Activated CD8-positive, alpha-beta memory T cell treated with anti-CD3 and anti-CD28 coated beads for 4 hours (primary cell): ENCODE results near the gene UNC13A.
"Not testable (repeated sequence)": the region's sequence is repeated elsewhere in the genome, so short reads cannot be mapped to it uniquely, and the experiment has no call there.

ENCODE experiments used
- DNase-seq, 2 donors: peaks; one replicate each; pipeline ENCODE4 v3.0.0-alpha.2; 2020; ENCODE audit warnings: low read depth in 2 of 2

The UNC13A gene

DNA sequence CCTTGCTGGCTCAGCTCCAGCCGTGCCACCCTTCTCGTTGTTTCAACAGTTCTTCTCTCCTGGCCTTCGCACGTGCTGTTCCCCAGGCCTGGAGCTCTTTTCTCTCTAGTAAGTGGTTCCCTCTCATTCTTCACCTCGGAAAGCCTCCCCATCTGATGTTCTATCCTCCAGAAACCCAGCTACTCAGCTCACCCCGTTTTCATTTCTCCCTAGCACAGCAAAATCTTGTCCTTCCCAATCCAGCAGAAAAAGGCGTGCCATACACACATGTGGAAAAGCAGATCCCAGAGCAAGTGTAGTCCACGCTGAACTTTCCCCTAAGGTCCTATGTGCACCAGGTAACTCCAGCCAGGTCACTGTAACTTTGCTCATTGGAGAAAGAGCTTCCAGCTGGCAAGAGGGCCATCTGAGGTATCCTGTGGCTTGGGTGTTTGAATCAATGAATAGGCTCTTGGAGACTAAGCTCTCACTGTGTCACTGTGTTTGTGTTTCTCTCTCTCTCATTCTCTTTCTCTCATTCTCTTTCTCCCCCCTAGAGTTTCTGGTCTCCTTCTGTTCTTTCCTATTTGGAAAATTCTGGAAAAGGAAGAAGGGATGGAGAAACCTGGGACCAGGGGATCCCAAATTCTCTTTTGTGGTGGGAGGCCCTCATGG is 83.7 kb downstream of the UNC13A start:
- no peak for DNase-seq

DNA sequence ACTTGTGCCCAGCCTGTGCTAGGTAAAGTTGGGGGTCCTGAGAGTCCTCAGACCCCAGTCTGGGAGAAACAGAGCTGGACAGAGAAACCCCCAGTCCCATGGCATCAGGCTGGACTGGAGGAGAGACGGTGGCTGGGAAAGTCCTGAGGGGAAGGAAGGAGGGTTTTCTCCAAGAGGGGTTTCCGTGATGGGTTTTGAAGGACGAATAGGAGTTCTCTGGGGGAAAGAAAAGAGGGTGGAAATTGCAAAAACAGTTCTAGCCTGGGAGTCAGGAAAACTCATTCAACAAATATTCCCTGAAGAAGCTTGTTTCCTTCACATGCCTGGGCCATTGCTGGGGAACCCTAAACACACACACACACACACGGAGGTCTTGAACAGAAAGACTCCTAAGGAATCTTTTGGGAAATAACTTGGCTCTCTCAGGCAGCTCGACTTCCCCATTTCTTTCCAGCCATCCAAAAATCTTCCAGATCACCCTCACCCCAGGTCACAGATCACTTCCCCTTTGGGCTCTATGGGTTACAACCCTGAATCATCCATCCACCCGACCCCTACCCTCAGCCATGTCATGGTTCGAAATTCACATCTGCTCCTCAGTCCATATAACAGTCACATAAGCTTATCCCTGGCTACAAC is 85.2 kb downstream of the UNC13A start:
- no peak for DNase-seq

DNA sequence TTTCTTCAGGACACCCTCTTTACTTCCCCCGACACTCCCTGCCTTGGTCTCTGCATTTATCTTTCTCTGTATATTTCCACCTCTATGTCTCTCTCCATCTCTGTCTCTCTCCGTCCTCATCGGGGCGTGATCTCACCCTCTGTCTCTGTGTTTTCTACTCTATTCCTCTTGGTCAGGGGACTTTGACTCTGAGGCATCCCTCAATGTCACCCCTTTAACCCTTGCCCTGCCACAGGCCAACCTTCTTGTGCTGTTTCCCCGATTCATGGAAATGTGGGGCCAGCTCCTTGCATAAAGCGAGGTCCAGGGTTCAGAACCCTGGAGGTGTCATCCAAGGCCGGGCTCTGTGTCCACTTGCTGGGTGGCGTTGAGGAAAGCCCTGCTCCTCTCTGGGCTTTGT is 85.9 kb downstream of the UNC13A start:
- no peak for DNase-seq

DNA sequence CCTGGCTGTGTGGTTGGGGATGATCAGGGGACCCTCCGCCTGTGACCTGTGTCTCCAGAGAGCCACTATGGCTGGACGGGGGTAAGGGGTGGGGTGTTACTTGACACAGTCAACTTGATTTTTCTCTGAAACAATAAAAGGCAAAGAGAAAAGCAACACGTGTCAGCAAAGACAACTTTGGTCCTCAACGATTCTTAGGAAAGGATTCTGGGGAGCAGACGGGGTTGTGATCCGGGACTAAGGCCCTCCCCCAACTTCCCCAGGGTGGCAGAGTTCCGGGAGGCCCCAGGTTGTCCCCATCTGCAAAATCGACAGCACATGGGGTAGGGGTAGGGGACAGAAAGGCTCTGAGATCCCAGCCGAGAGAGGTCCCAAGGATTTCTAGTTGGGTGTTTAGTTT is 86.5 kb downstream of the UNC13A start:
- DNase-seq: no peak

DNA sequence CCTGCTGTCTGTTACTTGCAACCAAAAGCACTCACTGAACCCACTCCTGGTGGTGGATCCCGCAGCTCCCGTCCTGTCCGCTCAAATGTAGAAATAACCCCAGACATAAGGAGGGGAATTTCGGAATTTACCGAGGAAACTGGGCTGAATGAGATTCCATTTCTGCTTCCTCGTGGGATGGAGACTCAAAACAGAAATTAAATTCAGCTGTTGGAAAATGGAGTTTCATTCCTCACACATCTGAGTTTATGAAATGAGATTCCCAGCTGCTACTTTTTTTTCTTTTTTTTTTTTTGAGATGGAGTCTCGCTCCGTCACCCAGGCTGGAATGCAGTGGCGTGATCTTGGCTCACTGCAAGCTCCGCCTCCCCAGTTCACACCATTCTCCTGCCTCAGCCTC is 88.4 kb downstream of the UNC13A start:
- DNase-seq: no peak

DNA sequence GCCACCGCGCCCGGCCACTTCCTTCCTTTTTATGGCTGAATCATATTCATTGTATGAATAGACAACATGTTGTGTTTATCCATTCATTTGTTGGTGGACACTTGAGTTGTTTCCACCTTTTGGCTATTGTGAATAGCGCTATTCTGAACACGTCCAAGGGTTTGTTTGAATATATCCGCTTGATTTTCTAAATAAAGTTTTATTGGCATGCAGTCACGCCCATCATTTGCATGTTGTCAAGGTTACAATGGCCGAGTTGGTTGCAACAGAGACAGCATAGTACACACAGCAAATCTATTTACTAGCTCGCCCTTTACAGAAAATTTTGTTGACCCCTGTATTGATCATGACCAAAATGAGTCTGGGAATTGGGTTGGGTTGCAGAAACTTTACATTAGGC is 89.2 kb downstream of the UNC13A start:
- DNase-seq: no peak

DNA sequence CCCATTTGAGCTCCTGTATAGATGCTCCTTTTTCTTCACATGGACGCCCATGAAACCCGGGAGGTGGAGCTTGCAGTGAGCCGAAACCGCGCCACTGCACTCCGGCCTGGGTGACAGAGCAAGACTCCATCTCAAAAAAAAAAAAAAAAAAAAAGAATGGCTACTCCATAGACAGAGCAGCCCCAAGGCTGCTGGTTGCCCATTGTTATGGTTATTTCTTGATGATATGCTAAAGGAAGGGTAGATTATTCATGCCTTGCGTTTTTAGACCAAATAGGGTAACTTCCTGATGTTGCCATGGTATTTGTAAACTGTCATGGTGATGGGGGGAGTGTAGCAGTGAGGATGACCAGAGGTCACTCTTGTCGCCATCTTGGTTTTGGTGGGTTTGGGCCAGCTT is 90.1 kb downstream of the UNC13A start:
- not testable (repeated sequence) for DNase-seq

DNA sequence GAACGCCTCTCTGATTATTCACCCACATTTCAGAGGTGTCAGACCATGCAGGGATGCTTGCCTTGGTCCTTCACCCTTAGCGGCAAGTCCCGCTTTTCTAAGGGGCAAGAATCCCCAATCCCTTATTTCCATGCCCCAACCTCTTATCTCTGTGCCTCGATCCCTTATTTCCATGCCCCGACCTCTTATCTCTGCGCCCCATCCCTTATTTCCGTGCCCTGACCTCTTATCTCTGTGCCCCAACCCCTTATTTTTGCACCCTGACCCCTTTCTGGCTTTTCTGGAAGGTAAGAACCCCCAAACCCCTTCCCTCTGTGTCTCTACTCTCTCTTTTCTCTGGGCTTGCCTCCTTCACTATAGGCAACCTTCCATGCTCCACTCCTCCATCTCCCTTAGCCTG is 93.9 kb downstream of the UNC13A start:
- not testable (repeated sequence) for DNase-seq

DNA sequence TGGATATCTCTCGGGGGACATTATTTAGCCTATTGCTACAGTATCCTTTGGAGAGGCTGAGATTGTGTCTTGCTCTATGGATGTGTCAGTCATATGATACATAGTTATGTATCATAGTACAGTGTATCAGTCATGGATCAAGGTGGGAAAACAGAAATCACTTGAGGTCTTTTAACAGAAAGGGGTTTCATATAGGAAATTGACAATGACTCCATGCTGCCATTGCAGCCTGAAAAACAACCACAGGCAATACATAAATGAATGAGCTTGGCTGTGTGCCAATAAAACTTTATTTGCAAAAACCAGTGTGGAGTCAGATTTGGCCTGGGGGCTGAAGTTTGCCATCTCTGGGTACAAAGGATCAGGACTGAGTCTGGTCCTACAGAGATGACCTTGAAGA is 97.3 kb downstream of the UNC13A start:
- no peak for DNase-seq

DNA sequence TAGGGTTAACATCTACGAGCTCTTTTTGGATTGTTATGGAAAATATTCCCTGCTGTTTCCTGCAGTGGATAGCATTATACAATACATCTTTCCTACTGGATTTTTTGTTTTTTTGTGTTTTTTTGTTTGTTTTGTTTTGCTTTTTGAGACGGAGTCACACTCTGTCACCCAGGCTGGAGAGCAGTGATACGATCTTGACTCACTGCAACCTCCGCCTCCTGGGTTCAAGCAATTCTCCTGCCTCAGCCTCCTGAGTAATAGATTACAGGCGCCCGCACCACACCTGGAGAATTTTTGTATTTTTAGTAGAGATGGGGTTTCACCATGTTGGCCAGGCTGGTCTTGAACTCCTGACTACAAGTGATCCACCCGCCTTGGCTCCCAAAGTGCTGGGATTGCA is 102.8 kb downstream of the UNC13A start:
- DNase-seq: not testable (repeated sequence)

DNA sequence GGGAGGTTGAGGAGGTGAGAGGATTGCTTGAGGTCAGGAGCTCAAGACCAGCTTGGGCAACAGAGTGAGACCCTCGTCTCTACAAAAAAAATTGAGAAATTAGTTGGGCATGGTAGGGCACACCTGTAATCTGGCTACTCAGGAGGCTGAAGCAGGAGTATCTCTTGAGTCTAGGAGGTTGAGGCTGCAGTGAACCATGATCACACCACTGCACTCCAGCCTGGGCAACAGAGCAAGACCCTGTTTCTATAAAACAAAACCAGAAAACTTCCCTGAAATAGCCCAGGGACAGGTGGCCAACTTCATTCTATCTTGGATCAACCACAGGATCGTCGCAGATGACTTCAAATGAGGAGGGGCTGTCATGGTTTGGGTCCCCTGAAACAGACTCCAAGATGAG is 104.0 kb downstream of the UNC13A start:
- no peak for DNase-seq

DNA sequence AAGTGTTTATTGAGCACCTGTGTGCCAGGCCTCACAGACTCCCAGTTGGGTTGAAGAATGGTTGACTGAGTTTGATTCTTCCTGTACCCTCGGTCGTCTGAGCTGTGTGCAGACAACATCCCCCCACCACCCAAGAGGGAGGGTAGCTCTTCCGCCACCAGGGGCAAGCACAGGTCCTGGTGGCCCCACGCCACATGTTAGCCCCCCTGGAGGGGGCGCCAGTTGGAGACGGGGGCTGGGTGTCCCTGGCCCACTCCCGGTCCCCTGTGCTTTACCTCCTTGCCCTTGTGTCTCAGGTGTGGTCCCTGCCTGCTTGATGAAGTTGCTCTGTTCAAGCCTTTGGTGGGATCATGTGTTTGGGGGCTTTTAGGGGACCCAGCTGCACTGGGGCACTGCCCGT is 105.5 kb downstream of the UNC13A start:
- DNase-seq: no peak

DNA sequence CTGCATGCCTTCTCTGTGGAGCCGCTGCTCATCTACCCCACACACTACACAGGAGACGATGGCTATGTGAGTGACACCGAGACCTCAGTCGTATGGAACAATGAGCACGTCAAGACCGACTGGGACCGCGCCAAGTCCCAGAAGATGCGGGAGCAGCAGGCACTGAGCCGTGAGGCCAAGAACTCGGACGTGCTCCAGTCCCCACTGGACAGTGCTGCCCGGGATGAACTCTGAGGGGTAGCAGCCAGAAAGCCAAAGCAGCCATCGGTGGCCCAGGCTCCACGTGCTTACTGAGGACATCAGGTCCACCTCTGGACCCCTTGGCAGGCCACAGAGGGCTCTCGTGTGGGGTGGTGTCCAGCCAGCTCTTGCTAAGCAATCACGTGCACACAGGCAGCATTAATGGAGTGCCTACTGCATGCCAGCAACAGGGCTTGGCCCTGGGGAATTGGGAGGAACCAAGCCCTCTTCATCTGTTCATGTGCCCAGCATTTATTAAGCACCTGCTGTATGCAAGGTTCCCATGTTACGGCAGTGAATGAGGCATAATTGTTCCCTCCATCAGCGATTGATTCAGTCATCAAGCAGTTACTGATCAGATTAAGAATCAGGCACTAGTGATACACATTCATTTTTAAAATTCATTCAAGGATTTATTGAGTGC is 106.8 kb downstream of the UNC13A start:
- no peak for DNase-seq

DNA sequence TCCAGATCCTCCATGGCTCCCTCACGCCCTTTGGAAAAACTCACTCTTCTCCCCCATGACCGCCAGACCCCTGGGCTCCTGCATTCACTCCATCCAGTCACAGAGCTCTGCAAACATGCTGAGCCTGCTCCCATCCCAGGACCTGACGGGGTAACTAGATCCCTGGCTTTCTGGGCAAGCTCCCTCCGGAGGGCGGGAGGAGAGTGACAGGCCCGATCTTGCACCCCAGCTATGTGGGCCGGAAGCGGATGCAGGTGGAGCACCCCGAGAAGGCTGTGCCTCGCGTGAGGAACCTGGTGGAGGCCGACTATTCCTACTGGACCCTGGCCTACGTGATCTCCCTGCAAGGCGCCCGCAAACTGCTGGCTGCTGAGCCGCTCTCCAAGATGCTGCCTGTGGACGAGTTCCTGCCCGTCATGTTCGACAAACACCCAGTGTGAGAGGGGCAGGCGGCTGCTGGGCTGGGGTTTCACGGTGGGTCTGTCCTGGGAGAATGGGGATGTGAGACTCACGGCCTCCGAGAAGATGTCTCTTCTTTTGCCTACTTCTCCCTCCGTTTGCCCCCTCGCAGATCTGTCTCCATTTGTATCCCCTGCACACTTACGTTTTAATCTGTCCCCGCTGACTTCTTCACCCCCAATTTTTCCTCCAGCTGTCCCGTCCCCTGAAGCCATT is 107.5 kb downstream of the UNC13A start:
- no peak for DNase-seq

DNA sequence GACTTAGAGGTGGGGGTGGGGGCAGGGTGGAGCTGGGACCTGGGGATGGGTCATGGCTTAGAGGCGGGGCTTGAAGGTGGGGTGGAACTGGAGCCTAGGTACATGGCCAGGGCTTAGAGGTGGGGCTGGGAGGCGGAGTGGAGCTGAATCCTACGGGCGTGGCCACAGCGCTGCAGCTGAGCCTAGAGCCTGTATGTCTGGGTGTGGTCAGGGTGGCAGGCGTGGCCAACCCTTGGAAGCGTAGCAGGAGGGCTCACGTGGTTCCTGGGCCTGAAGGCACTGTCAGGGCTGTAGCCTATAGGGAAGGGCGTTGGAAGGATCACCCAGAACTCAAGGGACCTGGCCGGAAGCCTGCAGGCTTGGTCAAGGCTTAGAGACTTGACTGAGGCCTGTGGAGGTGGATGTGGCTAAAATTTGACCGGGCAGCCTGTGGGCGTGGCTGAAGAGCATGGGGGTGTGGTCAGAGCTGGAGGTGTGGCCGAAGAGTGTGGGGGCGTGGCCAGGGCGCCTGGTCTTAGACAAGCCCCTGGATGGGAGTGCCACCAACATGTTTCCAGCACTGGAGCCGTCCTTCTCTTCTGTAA is 108.4 kb downstream of the UNC13A start:
- DNase-seq: no peak

DNA sequence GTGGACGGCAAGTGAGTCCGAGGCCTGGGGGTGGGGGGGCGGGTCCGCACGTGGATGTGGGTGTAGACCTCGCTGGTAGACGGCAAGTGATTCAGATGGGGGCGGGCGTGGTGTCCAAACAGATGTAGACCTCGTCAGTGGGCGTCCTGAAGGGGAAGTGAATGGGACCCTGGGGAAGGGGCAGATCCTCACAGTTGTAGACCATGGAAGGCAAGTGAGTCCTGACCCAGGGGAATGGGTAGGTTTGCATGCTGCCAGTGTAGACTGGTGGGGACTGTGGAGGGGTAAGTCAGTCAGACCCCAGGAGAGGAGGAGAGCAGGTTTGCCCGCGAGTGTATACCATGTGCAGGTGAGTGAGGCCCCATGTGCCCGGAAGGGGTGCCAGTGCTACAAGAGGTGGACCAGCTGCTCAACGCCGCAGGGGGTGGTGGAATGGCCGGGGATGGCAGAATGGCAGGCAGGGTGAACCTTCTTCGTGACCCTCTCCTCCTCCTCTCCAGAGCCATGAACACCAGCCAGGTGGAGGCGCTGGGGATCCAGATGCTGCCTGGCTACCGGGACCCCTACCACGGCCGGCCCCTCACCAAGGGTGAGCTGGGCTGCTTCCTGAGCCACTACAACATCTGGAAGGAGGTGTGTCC is 110.6 kb downstream of the UNC13A start:
- no peak for DNase-seq

DNA sequence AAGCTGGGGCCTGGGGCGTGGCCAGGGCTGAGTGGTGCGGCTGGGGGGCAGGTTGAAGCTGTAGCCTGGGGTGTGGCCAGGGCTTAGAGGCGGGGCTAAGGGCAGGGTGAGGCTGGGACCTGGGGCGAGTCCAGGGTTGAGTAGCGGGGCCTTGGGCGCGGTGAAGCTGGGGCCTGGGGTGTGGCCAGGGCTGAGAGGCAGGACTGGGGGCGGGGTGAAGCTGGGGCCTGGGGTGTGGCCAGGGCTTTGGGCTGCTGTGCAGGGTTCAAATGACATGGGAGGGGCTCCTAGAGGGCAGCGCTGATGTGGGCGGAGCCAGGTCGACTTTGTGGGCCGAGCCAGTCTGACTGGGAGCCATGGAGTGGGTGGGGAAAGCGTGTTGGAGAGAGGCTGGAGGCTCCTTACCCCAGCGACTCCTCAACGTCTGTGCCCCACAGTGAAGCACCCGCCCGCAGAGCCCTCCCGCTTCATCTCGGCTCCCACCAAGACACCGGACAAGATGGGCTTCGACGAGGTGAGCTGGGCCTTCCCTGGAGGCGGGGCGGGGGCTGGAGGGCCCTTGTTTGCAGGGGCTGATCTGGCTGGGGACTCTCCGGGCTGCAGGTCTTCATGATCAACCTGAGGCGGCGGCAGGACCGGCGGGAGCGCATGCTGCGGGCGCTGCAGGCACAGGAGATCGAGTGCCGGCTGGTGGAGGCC is 111.2 kb downstream of the UNC13A start:
- DNase-seq: no peak

DNA sequence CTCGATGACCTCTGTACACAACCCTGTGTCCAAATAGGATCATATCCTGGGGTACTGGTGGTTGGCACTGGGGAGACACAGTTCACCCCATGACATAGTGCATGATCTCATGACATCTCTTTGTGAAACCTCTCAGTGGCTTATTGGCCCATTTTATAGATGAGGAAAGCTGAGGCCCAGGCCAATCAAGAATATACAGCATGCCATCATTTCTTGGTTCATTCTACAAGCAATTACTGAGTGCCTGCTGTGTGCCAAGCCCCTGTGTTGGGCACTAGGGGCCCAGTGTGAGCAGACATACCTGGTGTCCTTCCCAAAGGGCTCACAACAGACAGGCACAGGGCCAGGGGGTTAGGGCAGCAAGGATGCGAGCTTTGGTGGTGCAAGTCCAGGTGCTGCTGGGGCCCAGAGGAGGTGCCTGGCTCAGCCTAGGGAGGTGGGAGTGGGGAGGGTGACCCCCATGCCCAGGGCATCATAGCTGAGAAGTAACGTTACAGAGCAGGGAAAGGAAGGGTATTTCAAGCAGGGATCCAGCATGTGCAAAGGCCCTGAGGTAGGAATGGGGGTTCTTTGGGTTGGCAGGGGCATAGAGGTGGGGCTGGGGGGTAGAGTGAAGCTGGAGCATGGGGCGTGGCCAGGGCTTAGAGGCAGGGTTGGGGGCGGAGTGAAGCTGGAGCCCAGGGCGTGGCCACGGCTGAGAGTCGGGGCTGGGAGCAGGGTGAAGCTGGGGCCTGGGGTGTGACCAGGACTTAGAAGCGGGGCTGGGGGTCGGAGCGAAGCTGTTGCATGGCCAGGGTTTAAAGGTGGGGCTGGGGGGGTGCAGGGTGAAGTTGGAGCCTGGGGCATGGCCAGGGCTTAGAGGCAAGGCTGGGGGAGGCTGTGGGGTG is 112.0 kb downstream of the UNC13A start:
- DNase-seq: no peak

DNA sequence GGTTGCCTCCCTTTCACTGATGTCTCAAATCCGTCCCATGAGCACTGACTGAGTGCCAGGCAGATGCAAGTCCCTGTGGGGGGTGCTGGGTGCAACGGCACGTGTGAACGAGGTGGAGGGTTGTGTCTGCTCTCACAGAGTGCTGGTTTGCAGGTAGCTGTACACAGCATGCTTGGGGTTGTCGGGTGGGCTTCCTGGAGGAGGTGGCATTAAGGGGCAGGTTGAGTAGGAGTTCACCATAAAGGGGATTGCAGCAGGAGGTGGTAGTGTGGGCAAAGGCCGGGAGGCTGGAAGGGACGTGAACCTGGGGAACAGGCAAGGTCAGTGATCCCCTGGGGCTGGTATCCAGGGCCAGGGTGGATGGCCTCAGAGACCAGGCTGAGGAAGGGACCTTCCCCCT is 115.5 kb downstream of the UNC13A start:
- no peak for DNase-seq

DNA sequence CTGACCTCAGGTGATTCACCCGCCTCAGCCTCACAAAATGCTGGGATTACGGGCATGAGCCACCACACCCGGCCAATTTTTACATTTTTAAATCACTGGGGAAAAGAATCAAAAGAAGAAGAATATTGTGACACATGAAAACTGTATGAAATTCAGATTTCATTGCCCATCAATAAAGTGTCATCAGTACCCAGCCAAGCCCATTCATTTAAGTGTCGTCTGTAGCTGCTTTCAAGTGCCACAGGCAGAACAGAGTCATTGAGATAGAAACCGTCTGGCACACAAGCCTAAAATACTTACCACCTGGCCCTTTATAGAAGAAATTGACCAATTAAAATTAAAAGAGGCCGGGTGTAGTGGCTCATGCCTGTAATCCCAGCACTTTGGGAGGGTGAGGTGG is 117.4 kb downstream of the UNC13A start:
- DNase-seq: no peak
